HG02852 (cell line): Measurements from ENCODE around the gene PEX13.
A peak's percentile ranks its signal among the peaks of the same experiment; 100 is the strongest.
"Not testable (repeated sequence)": the region's sequence is repeated elsewhere in the genome, so short reads cannot be mapped to it uniquely, and the experiment has no call there.

Source experiments
- ATAC-seq: cut with Tn5 transposase; IDR thresholded peaks from one replicate; pipeline ENCODE4 v1.9.1; 2021; ENCODE audit warnings: mild to moderate bottlenecking, moderate library complexity; ENCODE audit not compliant: unreplicated experiment

The PEX13 gene

GRCh38 chr2:61017556-61018317 is at the start of gene PEX13, which contains the start of gene PUS10:
Gene PEX13, plus strand, starts transcription at chr2:61017720. Its CDS starts 40 bp downstream, at chr2:61017760.
Gene PUS10, minus strand, starts transcription at chr2:61018255. Its CDS starts 6,365 bp downstream, at chr2:61011890.
- ATAC-seq, result peak; percentile 71

GRCh38 chr2:60972889-60973656 is 44.4 kb upstream of the PEX13 start:
- no peak for ATAC-seq

- ATAC-seq, result no peak
Observed at GRCh38 chr2:60973705-60974104, 43.8 kb upstream of the PEX13 start.

GRCh38 chr2:60974652-60975051 is 42.9 kb upstream of the PEX13 start:
- no peak for ATAC-seq

GRCh38 chr2:60976256-60976850 is 41.2 kb upstream of the PEX13 start:
- no peak for ATAC-seq

GRCh38 chr2:60976875-60977561 is 40.5 kb upstream of the PEX13 start:
- peak; percentile 55 for ATAC-seq

GRCh38 chr2:60977562-60977895 is 40.0 kb upstream of the PEX13 start:
- no peak for ATAC-seq

- no peak for ATAC-seq
Observed at GRCh38 chr2:60979231-60979630, 38.3 kb upstream of the PEX13 start.

GRCh38 chr2:60980071-60980815 is 37.3 kb upstream of the PEX13 start:
- peak; percentile 59 for ATAC-seq

- ATAC-seq, result not testable (repeated sequence)
Observed at GRCh38 chr2:60982066-60982465, 35.5 kb upstream of the PEX13 start.

- peak; percentile 37 for ATAC-seq
Observed at GRCh38 chr2:60984720-60985119, 32.8 kb upstream of the PEX13 start.

GRCh38 chr2:60987041-60987440 is 30.5 kb upstream of the PEX13 start:
- ATAC-seq, result no peak

GRCh38 chr2:60987656-60988055 is 29.9 kb upstream of the PEX13 start:
- ATAC-seq, result not testable (repeated sequence)

GRCh38 chr2:60989259-60989658 is 28.3 kb upstream of the PEX13 start:
- ATAC-seq, result no peak

- no peak for ATAC-seq
Observed at GRCh38 chr2:60991644-60992043, 25.9 kb upstream of the PEX13 start.

- peak; percentile 98 for ATAC-seq
Observed at GRCh38 chr2:60992985-60993392, 24.5 kb upstream of the PEX13 start.

- no peak for ATAC-seq
Observed at GRCh38 chr2:60994131-60994530, 23.4 kb upstream of the PEX13 start.

GRCh38 chr2:60998628-60999545 is 18.6 kb upstream of the PEX13 start:
- peak; percentile 54 for ATAC-seq

- ATAC-seq, result no peak
Observed at GRCh38 chr2:61005736-61006135, 11.8 kb upstream of the PEX13 start.
